Liver (tissue), 9 donors: ENCODE measurements around the gene FBXO44. TPM values are rescaled to one million over a fixed set of nuclear protein-coding genes. Genes with fewer than 3 reads are reported as not detected.

ENCODE experiments used
- DNase-seq: peaks from one replicate; pipeline ENCODE4 v3.0.0-alpha.2; 2017; ENCODE audit warnings: low spot score
- H3K27ac ChIP-seq, 2 donors: one replicate each; pipeline ENCODE4 v1.7.0; 2013; ENCODE audit warnings: inconsistent platforms in 2 of 2, low read length in 2 of 2, control low read depth in 1 of 2, low read depth in 1 of 2, mild to moderate bottlenecking in 1 of 2
- H3K27me3 ChIP-seq, 4 donors: one replicate each; pipeline versions ENCODE4 v1.6.1 to v1.7.0; 2013; ENCODE audit warnings: low read length in 3 of 4, inconsistent platforms in 1 of 4, mild to moderate bottlenecking in 1 of 4, moderate library complexity in 1 of 4; ENCODE audit not compliant: control insufficient read depth in 4 of 4, insufficient read depth in 4 of 4
- H3K36me3 ChIP-seq, 4 donors: one replicate each; pipeline versions ENCODE4 v1.6.1 to v1.7.0; 2013; ENCODE audit warnings: low read length in 3 of 4, mild to moderate bottlenecking in 3 of 4, low read depth in 1 of 4, moderate library complexity in 1 of 4; ENCODE audit not compliant: control insufficient read depth in 4 of 4, insufficient read depth in 3 of 4
- H3K4me1 ChIP-seq, 4 donors: one replicate each; pipeline versions ENCODE4 v1.6.1 to v1.7.0; 2013; ENCODE audit warnings: low read length in 3 of 4, mild to moderate bottlenecking in 3 of 4, moderate library complexity in 1 of 4; ENCODE audit not compliant: control insufficient read depth in 4 of 4, insufficient read depth in 4 of 4
- H3K4me3 ChIP-seq, 3 donors: one replicate each; pipeline versions ENCODE4 v1.6.1 to v1.7.0; 2013; ENCODE audit warnings: low read length in 3 of 3, control low read depth in 1 of 3, low read depth in 1 of 3, mild to moderate bottlenecking in 1 of 3
- H3K9ac ChIP-seq, 2 donors: one replicate each; pipeline ENCODE4 v1.7.0; 2013; ENCODE audit warnings: low read length in 2 of 2, mild to moderate bottlenecking in 2 of 2, moderate library complexity in 2 of 2, control low read depth in 1 of 2, low read depth in 1 of 2
- H3K9me3 ChIP-seq, 4 donors: one replicate each; pipeline versions ENCODE4 v1.6.1 to v1.7.0; 2013; ENCODE audit warnings: low read length in 3 of 4; ENCODE audit not compliant: control insufficient read depth in 4 of 4
- EGR1 ChIP-seq, 2 donors: IDR thresholded peaks; 2 replicates each; pipeline ENCODE4 v1.6.1; 2016 to 2018; ENCODE audit warnings: antibody characterized with exemption in 2 of 2, low read depth in 2 of 2
- FOXA1 ChIP-seq: IDR thresholded peaks from 2 replicates; pipeline ENCODE4 v1.6.1; 2016; ENCODE audit warnings: antibody characterized with exemption
- FOXA2 ChIP-seq: IDR thresholded peaks from 2 replicates; pipeline ENCODE4 v1.6.1; 2016; ENCODE audit warnings: antibody characterized with exemption
- HNF4A ChIP-seq, 2 donors: conservative IDR thresholded peaks; 2 replicates each; pipeline ENCODE4 v1.6.1; 2016; ENCODE audit warnings: antibody characterized with exemption in 2 of 2, mild to moderate bottlenecking in 2 of 2
- HNF4G ChIP-seq: IDR thresholded peaks from 2 replicates; pipeline ENCODE4 v1.6.1; 2016; ENCODE audit warnings: antibody characterized with exemption
- JUND ChIP-seq, 2 donors: IDR thresholded peaks; 2 replicates each; pipeline ENCODE4 v1.6.1; 2016; ENCODE audit warnings: antibody characterized with exemption in 2 of 2
- MAX ChIP-seq: IDR thresholded peaks from 2 replicates; pipeline ENCODE4 v1.6.1; 2016; ENCODE audit warnings: antibody characterized with exemption
- NR2F2 ChIP-seq: IDR thresholded peaks from 2 replicates; pipeline ENCODE4 v1.6.1; 2016; ENCODE audit warnings: antibody characterized with exemption
- SP1 ChIP-seq: IDR thresholded peaks from 2 replicates; pipeline ENCODE4 v1.6.1; 2018; ENCODE audit warnings: antibody characterized with exemption, mild to moderate bottlenecking
- YY1 ChIP-seq: IDR thresholded peaks from 2 replicates; pipeline ENCODE4 v1.6.1; 2016; ENCODE audit warnings: antibody characterized with exemption, mild to moderate bottlenecking
- ZBTB33 ChIP-seq: IDR thresholded peaks from 2 replicates; pipeline ENCODE4 v1.6.1; 2016; ENCODE audit warnings: antibody characterized with exemption
- WGBS: extraction: QIAGEN DNeasy Blood & Tissue Kit; methylation state at CpG from one replicate; pipeline ENCODE4 v1.1.7; 2013; 5-methylcytosine and 5-hydroxymethylcytosine counted together
- polyA plus RNA-seq, 2 donors: library from polyadenylated mRNA; stranded (reverse) in 1 of 2; unstranded in 1 of 2; fragments of 200-250 nt in 1 of 2; fragments of >200 nt in 1 of 2; fragmentation: Nextera tagmentation in 1 of 2; extraction: Ambion mirVana in 1 of 2; gene quantifications; one replicate each; pipeline versions ENCODE4 v1.2.1 to v1.2.3, GENCODE V29; 2013 to 2015
- total RNA-seq, 2 donors: library from RNA; depleted of rRNA; stranded (reverse); fragments of >200 nt; gene quantifications; one replicate each; pipeline ENCODE4 v1.2.3, GENCODE V29; 2014
- TF ChIP-seq, protein P1 (sequence below): fragments of 150-350 bp; IDR thresholded peaks from 2 replicates; pipeline ENCODE4 v1.5.1; 2017; ENCODE audit warnings: improper control_type of control experiment, low read depth, low read length; ENCODE audit not compliant: missing input control
- donor health status: healthy.
- donor health status: healthy.
- donor health status: healthy.
- donor health status: healthy.
- donor health status: healthy.

FBXO44 gene
- total and polyA plus RNA-seq, 4 donors, result 3.6 to 13.2 (median 6.8) TPM

DNA sequence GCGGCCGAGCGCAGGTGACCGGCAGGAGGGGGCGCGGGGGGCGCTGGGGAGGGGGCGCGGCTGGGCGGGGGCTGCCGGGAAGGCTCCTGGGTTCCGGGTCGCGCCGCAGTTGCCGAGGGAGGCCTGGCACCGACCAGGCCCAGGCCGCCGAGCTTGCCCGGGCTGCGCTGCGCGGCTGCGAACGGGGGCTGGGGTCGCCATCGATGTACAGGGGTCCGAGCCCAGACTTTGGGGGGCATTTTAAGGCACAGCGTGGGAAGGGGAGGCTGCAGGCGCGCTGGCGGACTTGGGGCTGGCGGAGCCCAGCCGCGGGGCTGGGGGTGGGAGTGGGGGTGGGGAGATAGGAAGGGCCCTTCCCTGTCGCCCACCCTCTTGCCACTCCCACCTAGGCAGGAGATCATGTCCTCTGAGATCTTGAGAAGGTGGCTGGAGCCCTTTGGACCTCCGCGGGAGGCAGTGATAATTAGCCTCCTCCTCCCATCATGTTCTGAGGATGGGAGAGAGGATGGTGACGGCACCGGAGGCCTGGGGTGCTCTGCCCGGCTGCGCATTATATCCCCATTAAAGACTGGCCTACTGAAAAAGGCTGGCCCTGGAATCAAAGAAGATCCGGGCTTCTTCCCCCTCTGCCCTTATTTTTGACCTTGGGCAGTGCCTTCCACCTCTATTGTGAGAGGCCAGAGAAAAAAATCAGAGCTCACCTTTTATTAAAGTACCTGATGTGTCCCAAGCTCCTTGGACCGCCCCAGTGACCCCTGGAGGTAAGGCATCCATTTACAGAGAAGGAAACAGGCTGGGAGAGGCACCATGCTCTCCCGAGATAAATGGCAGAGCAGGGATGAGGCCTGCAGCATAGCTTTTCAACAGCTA is 497 bp downstream of the FBXO44 start:
- DNase-seq, result no peak
- TF ChIP-seq HNF4A (conservative IDR thresholded peaks at IDR 0.05) (no peak), HNF4G (no peak), FOXA2 (no peak), FOXA1 (no peak)
- TF ChIP-seq, protein P1, sequence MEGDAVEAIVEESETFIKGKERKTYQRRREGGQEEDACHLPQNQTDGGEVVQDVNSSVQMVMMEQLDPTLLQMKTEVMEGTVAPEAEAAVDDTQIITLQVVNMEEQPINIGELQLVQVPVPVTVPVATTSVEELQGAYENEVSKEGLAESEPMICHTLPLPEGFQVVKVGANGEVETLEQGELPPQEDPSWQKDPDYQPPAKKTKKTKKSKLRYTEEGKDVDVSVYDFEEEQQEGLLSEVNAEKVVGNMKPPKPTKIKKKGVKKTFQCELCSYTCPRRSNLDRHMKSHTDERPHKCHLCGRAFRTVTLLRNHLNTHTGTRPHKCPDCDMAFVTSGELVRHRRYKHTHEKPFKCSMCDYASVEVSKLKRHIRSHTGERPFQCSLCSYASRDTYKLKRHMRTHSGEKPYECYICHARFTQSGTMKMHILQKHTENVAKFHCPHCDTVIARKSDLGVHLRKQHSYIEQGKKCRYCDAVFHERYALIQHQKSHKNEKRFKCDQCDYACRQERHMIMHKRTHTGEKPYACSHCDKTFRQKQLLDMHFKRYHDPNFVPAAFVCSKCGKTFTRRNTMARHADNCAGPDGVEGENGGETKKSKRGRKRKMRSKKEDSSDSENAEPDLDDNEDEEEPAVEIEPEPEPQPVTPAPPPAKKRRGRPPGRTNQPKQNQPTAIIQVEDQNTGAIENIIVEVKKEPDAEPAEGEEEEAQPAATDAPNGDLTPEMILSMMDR, result no peak
- Histone ChIP-seq H3K4me3 (peak overlapping the region; percentile 46 to 74 (median 54)), H3K9ac (no peak overlapping the region), H3K9me3 (no peaks in the 10 kb centered on the region), H3K36me3 (peaks cover 0 to 5% (median 0%) of the 10 kb centered on the region in 4 donors), H3K27me3 (no peaks in the 10 kb centered on the region), H3K4me1 (peaks cover 0 to 23% (median 14%) of the 10 kb centered on the region in 4 donors), H3K27ac (no peak overlapping the region)
- 13% methylated on average over 45 of the region's 45 CpGs for WGBS

GRCh38 chr1:11657654-11658053 is 3.0 kb downstream of the FBXO44 start:
- no peaks in the 10 kb centered on the region for H3K27me3 ChIP-seq
- H3K9ac ChIP-seq, result no peak overlapping the region
- TF ChIP-seq FOXA1, result no peak
- no peak for TF ChIP-seq NR2F2
- TF ChIP-seq YY1, result no peak
- no peak for TF ChIP-seq SP1
- no peak for TF ChIP-seq ZBTB33
- no peak for TF ChIP-seq JUND (IDR thresholded peaks at IDR 0.05)
- TF ChIP-seq FOXA2, result no peak
- TF ChIP-seq EGR1 (IDR thresholded peaks at IDR 0.05; ENCODE audit: low read depth in 2 of 2), result no peak
- TF ChIP-seq, protein P1, result no peak
- TF ChIP-seq MAX, result no peak
- DNase-seq, result no peak
- H3K4me3 ChIP-seq, result no peak overlapping the region
- no peaks in the 10 kb centered on the region for H3K9me3 ChIP-seq
- peaks cover 0 to 5% (median 1%) of the 10 kb centered on the region in 4 donors for H3K36me3 ChIP-seq
- peaks cover 0 to 17% (median 8%) of the 10 kb centered on the region in 4 donors for H3K4me1 ChIP-seq
- no peak overlapping the region for H3K27ac ChIP-seq
- WGBS, result 75% methylated on average over 6 of the region's 6 CpGs
